SU-DHL-6 (cell line): Measurements from ENCODE around the gene KRT2.

Experiments
- CTCF ChIP-seq: fragments of 200-600 bp; sonication (generic); IDR thresholded peaks from one replicate; pipeline ENCODE4 v1.5.1; 2017; ENCODE audit warnings: antibody characterized with exemption, mild to moderate bottlenecking, low read length, moderate library complexity; ENCODE audit not compliant: insufficient read depth, poor library complexity, severe bottlenecking
- EZH2phosphoT487 ChIP-seq: fragments of 200-600 bp; sonication (generic), shearing (Covaris generic); conservative IDR thresholded peaks from 2 replicates; pipeline ENCODE4 v1.6.1; 2018; ENCODE audit warnings: mild to moderate bottlenecking, antibody characterized with exemption, low read length, moderate library complexity, mixed read lengths

- TF ChIP-seq CTCF (no peak), EZH2phosphoT487 (no peak)
Observed at GRCh38 chr12:52645120-52645761, 6.8 kb downstream of the KRT2 start.
